Stimulated activated CD4-positive, alpha-beta T cell treated with anti-CD3 and anti-CD28 coated beads, Interleukin-4, amount 100 ng/mL, for 1 hour (primary cell): Measurements from ENCODE around the gene FAM13A.

Experiments used
- DNase-seq: peaks from one replicate; pipeline ENCODE4 v3.0.0-alpha.2; 2020

FAM13A gene

GRCh38 chr4:88804234-88804633 is 252.8 kb downstream of the FAM13A start:
- DNase-seq: no peak

- DNase-seq: no peak
Measured at GRCh38 chr4:88803600-88804096, 253.3 kb downstream of the FAM13A start.

- no peak for DNase-seq
Measured at GRCh38 chr4:88802585-88803286, 254.2 kb downstream of the FAM13A start.

GRCh38 chr4:88802138-88802537 is 254.8 kb downstream of the FAM13A start:
- DNase-seq: no peak

- DNase-seq: no peak
Measured at GRCh38 chr4:88799900-88800299, 257.1 kb downstream of the FAM13A start.

GRCh38 chr4:88797725-88798124 is 259.3 kb downstream of the FAM13A start:
- no peak for DNase-seq

- no peak for DNase-seq
Measured at GRCh38 chr4:88796545-88796944, 260.4 kb downstream of the FAM13A start.

GRCh38 chr4:88794952-88795351 is 262.0 kb downstream of the FAM13A start:
- no peak for DNase-seq

GRCh38 chr4:88794087-88794690 is 262.8 kb downstream of the FAM13A start:
- DNase-seq: no peak

GRCh38 chr4:88793475-88793874 is 263.5 kb downstream of the FAM13A start:
- no peak for DNase-seq

- no peak for DNase-seq
Measured at GRCh38 chr4:88792821-88793220, 264.2 kb downstream of the FAM13A start.

GRCh38 chr4:88792268-88792781 is 264.7 kb downstream of the FAM13A start:
- DNase-seq: no peak

- DNase-seq: no peak
Measured at GRCh38 chr4:88791274-88791673, 265.7 kb downstream of the FAM13A start.

- no peak for DNase-seq
Measured at GRCh38 chr4:88788895-88789294, 268.1 kb downstream of the FAM13A start.

GRCh38 chr4:88788424-88788823 is 268.6 kb downstream of the FAM13A start:
- no peak for DNase-seq

- no peak for DNase-seq
Measured at GRCh38 chr4:88786011-88786410, 271.0 kb downstream of the FAM13A start.

- no peak for DNase-seq
Measured at GRCh38 chr4:88780389-88780788, 276.6 kb downstream of the FAM13A start.

- no peak for DNase-seq
Measured at GRCh38 chr4:88779431-88779830, 277.6 kb downstream of the FAM13A start.

GRCh38 chr4:88775529-88775928 is 281.5 kb downstream of the FAM13A start:
- no peak for DNase-seq

GRCh38 chr4:88775026-88775425 is 282.0 kb downstream of the FAM13A start:
- no peak for DNase-seq

- no peak for DNase-seq
Measured at GRCh38 chr4:88771883-88772450, 285.0 kb downstream of the FAM13A start.

- no peak for DNase-seq
Measured at GRCh38 chr4:88765729-88766128, 291.3 kb downstream of the FAM13A start.

GRCh38 chr4:88763075-88763474 is 293.9 kb downstream of the FAM13A start:
- DNase-seq: no peak
